Ascending aorta (tissue), 2 donors: ENCODE results near the gene ZNF606. TPM values are rescaled to one million over a fixed set of nuclear protein-coding genes. Genes with fewer than 3 reads are reported as not detected.

ENCODE experiments used
- DNase-seq, 2 donors: peaks; one replicate each; pipeline ENCODE4 v3.0.0-alpha.2; 2019; ENCODE audit warnings: low spot score in 2 of 2
- H3K27ac ChIP-seq, 2 donors: fragments of 200-600 bp; sonication (generic); one replicate each; pipeline ENCODE4 v1.5.1; 2016 to 2017; ENCODE audit warnings: mild to moderate bottlenecking in 1 of 2
- H3K27me3 ChIP-seq: fragments of 200-600 bp; sonication (generic); one replicate; pipeline ENCODE4 v1.5.1; 2017
- H3K36me3 ChIP-seq, 2 donors: fragments of 200-600 bp; sonication (generic); one replicate each; pipeline ENCODE4 v1.5.1; 2016
- H3K4me1 ChIP-seq, 2 donors: fragments of 200-600 bp; sonication (generic); one replicate each; pipeline ENCODE4 v1.5.1; 2016 to 2017; ENCODE audit warnings: mild to moderate bottlenecking in 1 of 2
- H3K4me3 ChIP-seq, 2 donors: fragments of 200-600 bp; sonication (generic); one replicate each; pipeline ENCODE4 v1.5.1; 2016 to 2017; ENCODE audit warnings: mild to moderate bottlenecking in 1 of 2
- H3K9me3 ChIP-seq, 2 donors: fragments of 200-600 bp; sonication (generic); one replicate each; pipeline ENCODE4 v1.5.1; 2016
- intact Hi-C: fragments of 100-400 bp; cut with DNase I; formaldehyde crosslinking; loops from one replicate; pipeline ENCODE4 v1.15.1; 2023
- total RNA-seq: library from RNA; depleted of rRNA; stranded (reverse); fragments of >200 nt; gene quantifications from one replicate; pipeline ENCODE4 v1.1.0, GENCODE V29; 2016
- TF ChIP-seq, protein P1 (sequence below), 3 experiments: fragments of 200-600 bp in 2 of 3; fragments of 450-650 bp in 1 of 3; sonication (generic) in 2 of 3; IDR thresholded peaks; one replicate each; pipeline ENCODE4 v1.5.1; 2016 to 2019; ENCODE audit warnings: antibody characterized with exemption in 3 of 3, mild to moderate bottlenecking in 1 of 3, moderate library complexity in 1 of 3

The ZNF606 gene
- total RNA-seq, 1 donor from 2014 or later, result 1.5 TPM

GRCh38 chr19:58000677-58001076, 1.9 kb downstream of the ZNF606 start:
- Histone ChIP-seq H3K36me3 (peaks cover 36 to 65% of the 10 kb centered on the region in 2 donors), H3K27ac (no peak overlapping the region), H3K4me3 (no peak overlapping the region), H3K4me1 (peaks cover 4 to 11% of the 10 kb centered on the region in 2 donors), H3K9me3 (peaks cover 35 to 65% of the 10 kb centered on the region in 2 donors), H3K27me3 (no peaks in the 10 kb centered on the region)
- intact Hi-C loops, result loop anchor here (5.0 kb wide), 3 partner anchors 152 to 613 kb away; partner anchors contain the start of genes ZNF329, ZNF416 and ZNF548
- TF ChIP-seq, protein P1, sequence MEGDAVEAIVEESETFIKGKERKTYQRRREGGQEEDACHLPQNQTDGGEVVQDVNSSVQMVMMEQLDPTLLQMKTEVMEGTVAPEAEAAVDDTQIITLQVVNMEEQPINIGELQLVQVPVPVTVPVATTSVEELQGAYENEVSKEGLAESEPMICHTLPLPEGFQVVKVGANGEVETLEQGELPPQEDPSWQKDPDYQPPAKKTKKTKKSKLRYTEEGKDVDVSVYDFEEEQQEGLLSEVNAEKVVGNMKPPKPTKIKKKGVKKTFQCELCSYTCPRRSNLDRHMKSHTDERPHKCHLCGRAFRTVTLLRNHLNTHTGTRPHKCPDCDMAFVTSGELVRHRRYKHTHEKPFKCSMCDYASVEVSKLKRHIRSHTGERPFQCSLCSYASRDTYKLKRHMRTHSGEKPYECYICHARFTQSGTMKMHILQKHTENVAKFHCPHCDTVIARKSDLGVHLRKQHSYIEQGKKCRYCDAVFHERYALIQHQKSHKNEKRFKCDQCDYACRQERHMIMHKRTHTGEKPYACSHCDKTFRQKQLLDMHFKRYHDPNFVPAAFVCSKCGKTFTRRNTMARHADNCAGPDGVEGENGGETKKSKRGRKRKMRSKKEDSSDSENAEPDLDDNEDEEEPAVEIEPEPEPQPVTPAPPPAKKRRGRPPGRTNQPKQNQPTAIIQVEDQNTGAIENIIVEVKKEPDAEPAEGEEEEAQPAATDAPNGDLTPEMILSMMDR (IDR thresholded peaks at IDR 0.05), result no peak
- no peak for DNase-seq

GRCh38 chr19:57992841-57993240, 9.8 kb downstream of the ZNF606 start:
- H3K4me3 ChIP-seq, result no peak overlapping the region
- peaks cover 55 to 86% of the 10 kb centered on the region in 2 donors for H3K36me3 ChIP-seq
- TF ChIP-seq, protein P1 (IDR thresholded peaks at IDR 0.05), result no peak
- H3K27ac ChIP-seq, result no peak overlapping the region
- no peak for DNase-seq
- peaks cover 63 to 88% of the 10 kb centered on the region in 2 donors for H3K9me3 ChIP-seq
- intact Hi-C loops, result no loop called here
- no peaks in the 10 kb centered on the region for H3K27me3 ChIP-seq
- no peaks in the 10 kb centered on the region for H3K4me1 ChIP-seq

DNA sequence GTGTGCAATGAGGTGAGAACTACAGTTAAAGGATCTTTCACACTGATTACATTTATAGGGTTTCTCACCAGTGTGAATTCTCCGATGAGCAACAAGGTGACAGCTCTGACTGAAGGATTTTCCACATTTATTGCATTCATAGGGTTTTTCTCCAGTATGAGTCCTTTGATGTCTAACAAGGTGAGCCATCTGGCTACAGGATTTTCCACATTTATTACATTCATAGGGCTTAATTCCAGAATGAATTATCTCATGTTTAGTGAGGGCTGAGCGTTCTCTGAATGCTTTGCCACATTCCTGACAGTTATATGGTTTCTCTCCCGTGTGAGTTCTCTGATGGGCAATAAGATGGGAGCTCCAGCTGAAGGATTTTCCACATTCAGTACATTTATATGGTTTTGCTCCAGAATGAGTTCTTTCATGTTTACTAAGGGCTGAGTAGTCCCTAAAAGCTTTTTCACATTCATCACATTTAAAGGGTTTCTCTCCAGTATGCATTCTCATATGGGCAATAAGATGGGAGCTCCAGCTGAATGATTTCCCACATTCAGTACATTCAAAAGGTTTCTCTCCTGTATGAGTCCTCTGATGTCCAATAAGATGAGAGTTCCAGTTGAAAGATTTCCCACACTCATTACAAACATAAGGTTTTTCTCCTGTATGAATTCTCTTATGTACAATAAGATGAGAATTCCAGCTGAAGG, 23.9 kb downstream of the ZNF606 start:
- TF ChIP-seq, protein P1 (IDR thresholded peaks at IDR 0.05), result no peak
- intact Hi-C loops, result no loop called here
- no peak overlapping the region for H3K4me3 ChIP-seq
- H3K36me3 ChIP-seq, result peaks cover 56 to 79% of the 10 kb centered on the region in 2 donors
- H3K27ac ChIP-seq, result no peak overlapping the region
- no peaks in the 10 kb centered on the region for H3K4me1 ChIP-seq
- H3K27me3 ChIP-seq, result no peaks in the 10 kb centered on the region
- H3K9me3 ChIP-seq, result peaks cover 98 to 99% of the 10 kb centered on the region in 2 donors
- DNase-seq, result no peak

DNA sequence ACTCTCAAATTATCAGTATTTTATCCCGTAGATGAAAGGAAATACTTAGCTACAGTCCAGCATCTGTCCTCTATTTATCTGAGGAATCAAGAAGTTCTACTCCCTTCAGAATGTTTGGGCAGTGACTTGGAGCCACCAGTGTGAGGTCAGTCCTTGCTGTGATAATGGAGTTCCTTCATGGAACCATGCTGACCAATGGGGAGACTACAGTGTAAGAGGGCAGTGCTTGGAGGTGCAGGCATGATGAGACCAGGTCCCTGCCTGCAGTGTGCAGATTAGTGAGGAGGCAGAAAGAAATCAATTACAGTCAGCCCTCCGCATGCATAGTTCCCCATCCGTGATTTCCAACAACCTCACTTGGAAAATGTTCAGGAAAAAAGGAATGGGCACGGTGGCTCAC, 28.2 kb downstream of the ZNF606 start, which contains the start of gene C19orf18:
TSS of gene C19orf18 (minus strand) at position 101 of the 400 bp plus-strand sequence. CDS start 102 bp downstream, outside the sequence.
- no peak within 1 kb of the TSS for H3K4me3 ChIP-seq
- H3K9me3 ChIP-seq, result peaks cover 98% of the 10 kb centered on the region in 2 donors
- H3K27me3 ChIP-seq, result no peaks in the 10 kb centered on the region
- H3K36me3 ChIP-seq, result peaks cover 13 to 42% of the 10 kb centered on the region in 2 donors
- H3K27ac ChIP-seq, result no peak within 1 kb of the TSS
- H3K4me1 ChIP-seq, result no peaks in the 10 kb centered on the region
- TF ChIP-seq, protein P1 (IDR thresholded peaks at IDR 0.05), result no peak
- no peak for DNase-seq
- intact Hi-C loops, result no loop called here

DNA sequence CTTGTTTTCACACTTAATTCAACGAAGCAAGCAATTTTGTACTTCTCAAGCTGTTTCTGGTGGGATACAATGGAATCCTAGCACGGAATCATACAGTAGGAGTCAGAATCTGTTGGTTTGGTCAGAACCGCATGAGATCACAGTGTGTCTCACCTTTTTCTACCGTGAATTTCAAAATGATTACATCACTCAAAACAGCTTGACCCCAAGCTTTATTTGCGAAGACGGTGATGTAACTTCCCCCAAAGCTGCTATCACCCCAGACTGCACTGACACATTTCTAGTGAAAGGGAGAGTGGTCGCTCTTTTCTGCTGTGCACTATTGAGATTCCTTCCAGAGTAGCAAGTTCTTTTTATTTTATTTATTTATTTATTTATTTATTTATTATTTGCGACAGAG, 37.9 kb downstream of the ZNF606 start:
- Histone ChIP-seq H3K9me3 (peaks cover 59 to 94% of the 10 kb centered on the region in 2 donors), H3K4me3 (no peak overlapping the region), H3K4me1 (no peaks in the 10 kb centered on the region), H3K27me3 (no peaks in the 10 kb centered on the region), H3K36me3 (peaks cover 0 to 3% of the 10 kb centered on the region in 2 donors), H3K27ac (no peak overlapping the region)
- DNase-seq, result no peak
- intact Hi-C loops, result no loop called here
- TF ChIP-seq, protein P1 (IDR thresholded peaks at IDR 0.05), result no peak
